CD14-positive monocyte (primary cell): ENCODE data around the gene GPS1. TPM values are rescaled to one million over a fixed set of nuclear protein-coding genes. Genes with fewer than 3 reads are reported as not detected.

Source experiments
- DNase-seq, 3 donors: peaks; one replicate each; pipeline ENCODE4 v3.0.0-alpha.2; 2011 to 2022
- H2AFZ ChIP-seq: 2 replicates; pipeline ENCODE4 v1.6.0; 2012; ENCODE audit warnings: mild to moderate bottlenecking, low read depth, low read length, inconsistent platforms; ENCODE audit not compliant: insufficient read depth, poor library complexity, severe bottlenecking
- H3K27ac ChIP-seq, 2 donors: 1 replicate in 1 of 2; 2 replicates in 1 of 2; pipeline ENCODE4 v1.5.1; 2012 to 2013; ENCODE audit warnings: low read length in 2 of 2, control low read depth in 1 of 2, inconsistent platforms in 1 of 2, low read depth in 1 of 2, mild to moderate bottlenecking in 1 of 2
- H3K27me3 ChIP-seq, 2 donors: one replicate each; pipeline versions ENCODE4 v1.6.0 to v1.6.1; 2011 to 2013; ENCODE audit warnings: low read length in 2 of 2; ENCODE audit not compliant: control insufficient read depth in 2 of 2, insufficient read depth in 2 of 2
- H3K36me3 ChIP-seq, 2 donors: replicated peaks in 1 of 2; 1 replicate in 1 of 2; 2 replicates in 1 of 2; pipeline versions ENCODE4 v1.5.1 to v1.6.1; 2012 to 2013; ENCODE audit warnings: low read length in 2 of 2, control low read depth in 1 of 2, inconsistent platforms in 1 of 2, mild to moderate bottlenecking in 1 of 2; ENCODE audit not compliant: insufficient read depth in 2 of 2, control insufficient read depth in 1 of 2
- H3K4me1 ChIP-seq, 2 donors: 1 replicate in 1 of 2; 2 replicates in 1 of 2; pipeline versions ENCODE4 v1.5.1 to v1.6.1; 2012 to 2013; ENCODE audit warnings: low read length in 2 of 2, control low read depth in 1 of 2, inconsistent platforms in 1 of 2, mild to moderate bottlenecking in 1 of 2, moderate library complexity in 1 of 2; ENCODE audit not compliant: insufficient read depth in 2 of 2, control insufficient read depth in 1 of 2
- H3K4me2 ChIP-seq: replicated peaks from 2 replicates; pipeline ENCODE3; 2012; ENCODE audit warnings: low read length, moderate library complexity, mild to moderate bottlenecking; ENCODE audit not compliant: poor library complexity, severe bottlenecking; ENCODE audit errors: extremely low read depth
- H3K4me3 ChIP-seq, 3 experiments: fragments of 200-600 bp in 1 of 3; sonication (generic) in 1 of 3; replicated peaks in 1 of 3; 1 replicate in 2 of 3; 2 replicates in 1 of 3; pipeline ENCODE4 v1.5.1; 2011 to 2013; ENCODE audit warnings: low read length in 3 of 3, mild to moderate bottlenecking in 3 of 3, control low read depth in 2 of 3, low read depth in 2 of 3, inconsistent platforms in 1 of 3, moderate library complexity in 1 of 3
- H3K79me2 ChIP-seq: 2 replicates; pipeline ENCODE4 v1.6.0; 2012; ENCODE audit warnings: mild to moderate bottlenecking, control low read depth, inconsistent platforms, low read length, moderate library complexity; ENCODE audit not compliant: insufficient read depth
- H3K9ac ChIP-seq: 2 replicates; pipeline ENCODE4 v1.6.0; 2017; ENCODE audit warnings: low read length, mild to moderate bottlenecking; ENCODE audit not compliant: insufficient read depth, poor library complexity, severe bottlenecking
- H3K9me3 ChIP-seq, 2 donors: replicated peaks in 1 of 2; 1 replicate in 1 of 2; 2 replicates in 1 of 2; pipeline versions ENCODE4 v1.5.1 to v1.6.1; 2012 to 2013; ENCODE audit warnings: low read length in 2 of 2, control low read depth in 1 of 2; ENCODE audit not compliant: control insufficient read depth in 1 of 2, insufficient read depth in 1 of 2
- H4K20me1 ChIP-seq: 2 replicates; pipeline ENCODE4 v1.6.0; 2012; ENCODE audit warnings: mild to moderate bottlenecking, low read length, control low read depth, moderate library complexity; ENCODE audit not compliant: insufficient read depth
- H3K27ac Mint-ChIP-seq, 7 donors: one replicate each; pipeline ENCODE4 v1.8.0; 2020; ENCODE audit warnings: mild to moderate bottlenecking in 7 of 7, mixed read lengths in 7 of 7, moderate library complexity in 6 of 7, inconsistent platforms in 2 of 7
- H3K27me3 Mint-ChIP-seq, 3 donors: one replicate each; pipeline ENCODE4 v1.8.0; 2021 to 2022; ENCODE audit warnings: low read depth in 3 of 3, mild to moderate bottlenecking in 3 of 3, mixed read lengths in 3 of 3, moderate library complexity in 3 of 3, inconsistent platforms in 1 of 3
- H3K36me3 Mint-ChIP-seq, 2 donors: one replicate each; pipeline ENCODE4 v1.8.0; 2020; ENCODE audit warnings: mixed read lengths in 2 of 2, inconsistent platforms in 1 of 2, mild to moderate bottlenecking in 1 of 2
- H3K4me1 Mint-ChIP-seq: one replicate; pipeline ENCODE4 v1.8.0; 2020; ENCODE audit warnings: mild to moderate bottlenecking, mixed read lengths
- H3K4me3 Mint-ChIP-seq, 2 donors: one replicate each; pipeline ENCODE4 v1.8.0; 2020; ENCODE audit warnings: mild to moderate bottlenecking in 2 of 2, mixed read lengths in 2 of 2, moderate library complexity in 1 of 2
- H3K9me3 Mint-ChIP-seq, 7 donors: one replicate each; pipeline ENCODE4 v1.8.0; 2020 to 2022; ENCODE audit warnings: mixed read lengths in 7 of 7, mild to moderate bottlenecking in 6 of 7, moderate library complexity in 6 of 7, inconsistent platforms in 2 of 7
- WGBS: methylation state at CpG from one replicate; pipeline ENCODE4 v1.1.5; 2013; ENCODE audit warnings: missing lambda C conversion rate; ENCODE audit not compliant: insufficient coverage; 5-methylcytosine and 5-hydroxymethylcytosine counted together
- intact Hi-C, 2 donors: fragments of 100-400 bp; cut with micrococcal nuclease; formaldehyde crosslinking; loops; one replicate each; pipeline versions ENCODE4 v1.15.0 to v1.15.1; 2023
- polyA plus RNA-seq, 3 donors: library from polyadenylated mRNA; depleted of rRNA in 1 of 3; unstranded in 2 of 3; stranded (reverse) in 1 of 3; fragments of 300-500 nt in 2 of 3; fragments of >200 nt in 1 of 3; fragmentation: Illumina TruSeq in 2 of 3; gene quantifications; 1 replicate in 2 of 3; 2 replicates in 1 of 3; pipeline ENCODE4 v1.2.3, GENCODE V29; 2012 to 2021
- TF ChIP-seq, protein P1 (sequence below): fragments of 200-600 bp; IDR thresholded peaks from one replicate; pipeline ENCODE4 v1.8.0; 2022; ENCODE audit warnings: antibody characterized with exemption, mild to moderate bottlenecking

GPS1 gene
- polyA plus RNA-seq, 3 donors, result 101 to 130 (median 110) TPM

- Histone ChIP-seq H4K20me1 (peaks cover 24% of the 10 kb centered on the region), H3K4me2 (no peak overlapping the region), H3K27ac (no peak overlapping the region), H3K4me1 (peaks cover 34 to 49% of the 10 kb centered on the region in 2 donors), H3K9me3 (no peaks in the 10 kb centered on the region), H3K9ac (no peak overlapping the region), H2AFZ (no peak overlapping the region), H3K27me3 (no peaks in the 10 kb centered on the region), H3K79me2 (peaks cover 26% of the 10 kb centered on the region), H3K4me3 (no peak overlapping the region), H3K36me3 (peaks cover 0 to 4% of the 10 kb centered on the region in 2 donors)
- peaks cover 36% of the 10 kb centered on the region for H3K4me1 Mint-ChIP-seq
- H3K4me3 Mint-ChIP-seq, result no peak overlapping the region
- TF ChIP-seq, protein P1, sequence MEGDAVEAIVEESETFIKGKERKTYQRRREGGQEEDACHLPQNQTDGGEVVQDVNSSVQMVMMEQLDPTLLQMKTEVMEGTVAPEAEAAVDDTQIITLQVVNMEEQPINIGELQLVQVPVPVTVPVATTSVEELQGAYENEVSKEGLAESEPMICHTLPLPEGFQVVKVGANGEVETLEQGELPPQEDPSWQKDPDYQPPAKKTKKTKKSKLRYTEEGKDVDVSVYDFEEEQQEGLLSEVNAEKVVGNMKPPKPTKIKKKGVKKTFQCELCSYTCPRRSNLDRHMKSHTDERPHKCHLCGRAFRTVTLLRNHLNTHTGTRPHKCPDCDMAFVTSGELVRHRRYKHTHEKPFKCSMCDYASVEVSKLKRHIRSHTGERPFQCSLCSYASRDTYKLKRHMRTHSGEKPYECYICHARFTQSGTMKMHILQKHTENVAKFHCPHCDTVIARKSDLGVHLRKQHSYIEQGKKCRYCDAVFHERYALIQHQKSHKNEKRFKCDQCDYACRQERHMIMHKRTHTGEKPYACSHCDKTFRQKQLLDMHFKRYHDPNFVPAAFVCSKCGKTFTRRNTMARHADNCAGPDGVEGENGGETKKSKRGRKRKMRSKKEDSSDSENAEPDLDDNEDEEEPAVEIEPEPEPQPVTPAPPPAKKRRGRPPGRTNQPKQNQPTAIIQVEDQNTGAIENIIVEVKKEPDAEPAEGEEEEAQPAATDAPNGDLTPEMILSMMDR, result no peak
- no peaks in the 10 kb centered on the region for H3K9me3 Mint-ChIP-seq
- intact Hi-C loops, result loop anchor here in 1 of 2 donors (10.0 kb wide), 1 partner anchor 299 kb away; no protein-coding TSS in a partner anchor
- 96% methylated on average over 23 of the region's 25 CpGs for WGBS
- H3K27ac Mint-ChIP-seq, result no peak overlapping the region
- H3K36me3 Mint-ChIP-seq, result peaks cover 12 to 34% of the 10 kb centered on the region in 2 donors
- no peak for DNase-seq
- H3K27me3 Mint-ChIP-seq, result peaks cover 3 to 5% (median 4%) of the 10 kb centered on the region in 3 donors
Observed at GRCh38 chr17:82025401-82026107, 26.1 kb upstream of the GPS1 start.

- Histone ChIP-seq H3K36me3 (peaks cover 0 to 4% of the 10 kb centered on the region in 2 donors), H3K9me3 (no peaks in the 10 kb centered on the region), H3K4me2 (no peak overlapping the region), H3K4me1 (peaks cover 29 to 45% of the 10 kb centered on the region in 2 donors), H3K79me2 (peaks cover 9% of the 10 kb centered on the region), H3K27me3 (peaks cover 6 to 10% of the 10 kb centered on the region in 2 donors), H3K4me3 (no peak overlapping the region), H3K27ac (no peak overlapping the region), H2AFZ (no peak overlapping the region), H4K20me1 (peaks cover 5% of the 10 kb centered on the region), H3K9ac (no peak overlapping the region)
- Mint-ChIP-seq H3K4me1 (peaks cover 22% of the 10 kb centered on the region), H3K4me3 (no peak overlapping the region), H3K27me3 (peaks cover 11 to 23% (median 13%) of the 10 kb centered on the region in 3 donors), H3K27ac (no peak overlapping the region), H3K36me3 (peaks cover 12 to 38% of the 10 kb centered on the region in 2 donors), H3K9me3 (peaks cover 0 to 5% (median 0%) of the 10 kb centered on the region in 7 donors)
- no peak for DNase-seq
- TF ChIP-seq, protein P1, result no peak
- intact Hi-C loops, result loop anchor here in 1 of 2 donors (10.0 kb wide), 1 partner anchor 297 kb away; no protein-coding TSS in a partner anchor
- WGBS, result 99% methylated on average over 13 of the region's 13 CpGs
Observed at GRCh38 chr17:82028246-82028645, 23.5 kb upstream of the GPS1 start.
